Activated CD4-positive, alpha-beta memory T cell treated with anti-CD3 and anti-CD28 coated beads, Interleukin-2, amount 10 ng/mL, durations not matched to agents 7 days and 5 days (primary cell): ENCODE measurements around the gene SPOCK1. TPM values are rescaled to one million over a fixed set of nuclear protein-coding genes. Genes with fewer than 3 reads are reported as not detected.

Source experiments
- CTCF ChIA-PET: fragments of 350-600 bp; sonication (Branson Sonifier 250); formaldehyde crosslinking; loops from one replicate; lab custom pipeline; 2021; ENCODE audit warnings: antibody characterized with exemption, inconsistent platforms; lab: Charles Lee
- POLR2A ChIA-PET: fragments of 350-600 bp; sonication (Branson Sonifier 250); formaldehyde crosslinking; loops from one replicate; lab custom pipeline; 2021; ENCODE audit warnings: antibody characterized with exemption; lab: Charles Lee
- DNase-seq: peaks from one replicate; pipeline ENCODE4 v3.0.0-alpha.2; 2020
- H3K27ac Mint-ChIP-seq: one replicate; pipeline ENCODE4 v1.8.0; 2021; ENCODE audit warnings: mild to moderate bottlenecking, mixed read lengths
- H3K27me3 Mint-ChIP-seq: one replicate; pipeline ENCODE4 v1.8.0; 2021; ENCODE audit warnings: mixed read lengths
- H3K36me3 Mint-ChIP-seq: one replicate; pipeline ENCODE4 v1.8.0; 2021; ENCODE audit warnings: low read depth, mixed read lengths
- H3K4me1 Mint-ChIP-seq: one replicate; pipeline ENCODE4 v1.8.0; 2021; ENCODE audit warnings: mixed read lengths
- H3K4me3 Mint-ChIP-seq: one replicate; pipeline ENCODE4 v1.8.0; 2021; ENCODE audit warnings: mild to moderate bottlenecking, mixed read lengths
- H3K9me3 Mint-ChIP-seq: one replicate; pipeline ENCODE4 v1.8.0; 2021; ENCODE audit warnings: mixed read lengths
- total RNA-seq, 2 experiments: library from RNA; stranded (reverse); gene quantifications; one replicate each; pipeline ENCODE4 v1.2.3, GENCODE V29; 2021

SPOCK1 gene
- total RNA-seq, 2 experiments from 2014 or later: 0.73 to 0.86 TPM

DNA sequence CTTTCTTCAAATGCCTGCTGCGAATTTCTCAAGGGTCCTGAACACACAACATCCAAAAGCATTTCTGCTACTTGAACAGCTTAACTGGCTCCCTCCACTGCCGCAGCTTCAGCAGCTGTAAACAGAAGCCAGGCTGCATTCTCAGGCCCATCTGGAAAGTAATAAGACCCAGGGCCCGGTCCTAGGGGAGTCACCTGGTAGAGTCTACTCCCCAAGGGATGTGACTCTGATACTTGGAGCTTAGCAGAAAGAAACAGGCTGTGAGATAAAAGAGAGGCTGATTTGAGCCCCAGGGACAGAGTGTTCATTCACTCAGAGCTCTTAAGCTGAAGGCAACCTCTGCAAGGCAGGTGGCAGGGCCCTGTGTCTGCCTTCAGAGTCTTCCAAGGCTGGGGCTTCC lies 356.8 kb downstream of the SPOCK1 start:
- Mint-ChIP-seq H3K4me1 (no peaks in the 10 kb centered on the region), H3K27me3 (no peaks in the 10 kb centered on the region), H3K4me3 (no peak overlapping the region), H3K27ac (no peak overlapping the region), H3K36me3 (no peaks in the 10 kb centered on the region), H3K9me3 (no peaks in the 10 kb centered on the region)
- ChIA-PET CTCF (no interaction called here), POLR2A (no interaction called here)
- no peak for DNase-seq

DNA sequence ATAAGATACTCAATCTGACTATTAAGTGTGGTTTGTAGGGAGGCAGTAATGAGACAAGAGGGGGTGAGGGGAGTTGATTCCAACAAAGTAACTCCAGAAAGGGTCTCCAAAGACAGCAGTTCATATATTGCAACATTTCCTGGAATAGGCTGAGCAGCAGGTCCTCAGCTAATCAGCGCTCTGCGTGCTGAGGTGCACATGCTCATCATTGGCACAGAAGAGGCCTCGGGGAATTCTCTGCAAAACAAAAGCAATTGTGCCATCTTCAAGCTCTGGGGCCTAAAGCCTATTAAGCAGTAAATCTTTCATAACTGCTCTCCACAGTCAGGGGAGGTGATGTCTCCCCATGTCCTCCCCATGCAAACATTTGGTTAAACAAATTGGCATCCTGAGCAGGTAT lies 357.3 kb downstream of the SPOCK1 start:
- Mint-ChIP-seq H3K9me3 (no peaks in the 10 kb centered on the region), H3K36me3 (no peaks in the 10 kb centered on the region), H3K4me1 (no peaks in the 10 kb centered on the region), H3K27me3 (no peaks in the 10 kb centered on the region), H3K4me3 (no peak overlapping the region), H3K27ac (no peak overlapping the region)
- CTCF ChIA-PET: no interaction called here
- POLR2A ChIA-PET: no interaction called here
- no peak for DNase-seq

DNA sequence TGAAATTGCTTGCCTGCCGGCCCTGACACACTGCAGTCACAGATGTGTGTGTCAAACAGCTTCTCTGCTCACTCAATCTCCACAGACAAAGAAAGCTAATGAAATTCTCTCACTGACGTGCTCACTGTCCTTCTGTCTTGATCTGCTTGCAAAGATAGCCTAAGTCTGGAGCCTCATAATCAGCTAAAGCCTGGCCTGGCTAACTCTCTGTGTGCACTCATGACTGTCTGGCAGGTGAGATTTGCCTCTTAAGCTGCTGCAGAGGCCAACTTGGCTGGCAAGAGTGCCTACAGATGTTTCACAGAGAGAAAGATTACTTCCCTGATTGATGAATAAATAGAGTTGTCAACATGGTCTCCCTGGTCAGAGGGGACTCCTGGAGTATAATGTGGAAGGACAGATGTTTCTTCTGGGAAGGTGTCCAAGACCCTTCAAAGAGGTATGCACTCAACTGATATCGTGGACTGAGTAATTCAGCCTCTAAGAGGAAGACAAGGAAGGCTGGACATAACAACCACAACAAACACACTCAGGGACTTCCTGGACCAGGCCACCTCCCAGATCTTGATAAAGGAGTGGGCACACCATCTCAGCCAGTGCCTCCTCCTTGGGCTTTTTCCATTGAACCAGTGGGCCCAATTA lies 362.0 kb downstream of the SPOCK1 start:
- Mint-ChIP-seq H3K36me3 (no peaks in the 10 kb centered on the region), H3K4me3 (no peak overlapping the region), H3K9me3 (no peaks in the 10 kb centered on the region), H3K27me3 (peaks cover 4% of the 10 kb centered on the region), H3K4me1 (no peaks in the 10 kb centered on the region), H3K27ac (no peak overlapping the region)
- ChIA-PET CTCF (no interaction called here), POLR2A (no interaction called here)
- no peak for DNase-seq

DNA sequence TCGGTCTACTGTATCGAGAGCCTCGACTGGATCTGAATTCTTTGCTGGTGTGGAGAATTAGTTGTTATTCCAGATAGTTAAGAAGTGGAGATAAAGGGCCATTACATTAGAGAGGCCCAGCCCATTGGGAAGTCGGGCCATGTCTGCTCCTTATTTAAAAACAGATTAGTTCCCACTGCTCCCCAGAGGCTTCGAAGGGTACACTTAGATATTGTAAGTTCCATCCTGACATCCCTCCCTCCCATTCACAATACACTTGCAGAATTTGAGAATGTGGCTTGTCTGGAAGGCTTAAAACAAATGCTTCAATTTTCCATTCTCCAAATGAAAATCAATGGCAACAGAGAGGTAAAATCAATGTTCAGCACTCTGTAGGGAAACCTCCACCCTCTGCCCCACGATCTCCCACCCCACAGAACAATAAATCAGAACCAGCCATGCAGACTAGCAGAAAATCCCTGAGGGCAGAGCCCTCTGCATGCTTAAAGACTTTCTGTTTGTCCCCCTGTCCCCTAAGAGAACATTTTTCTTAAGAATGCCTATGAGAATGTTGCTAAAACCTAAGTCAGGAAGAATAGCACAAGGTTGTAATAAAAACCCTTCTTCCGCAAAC lies 364.1 kb downstream of the SPOCK1 start:
- no peaks in the 10 kb centered on the region for H3K4me1 Mint-ChIP-seq
- ChIA-PET CTCF (no interaction called here), POLR2A (no interaction called here)
- no peak overlapping the region for H3K4me3 Mint-ChIP-seq
- H3K9me3 Mint-ChIP-seq: no peaks in the 10 kb centered on the region
- no peak overlapping the region for H3K27ac Mint-ChIP-seq
- no peaks in the 10 kb centered on the region for H3K36me3 Mint-ChIP-seq
- peaks cover 4% of the 10 kb centered on the region for H3K27me3 Mint-ChIP-seq
- no peak for DNase-seq

DNA sequence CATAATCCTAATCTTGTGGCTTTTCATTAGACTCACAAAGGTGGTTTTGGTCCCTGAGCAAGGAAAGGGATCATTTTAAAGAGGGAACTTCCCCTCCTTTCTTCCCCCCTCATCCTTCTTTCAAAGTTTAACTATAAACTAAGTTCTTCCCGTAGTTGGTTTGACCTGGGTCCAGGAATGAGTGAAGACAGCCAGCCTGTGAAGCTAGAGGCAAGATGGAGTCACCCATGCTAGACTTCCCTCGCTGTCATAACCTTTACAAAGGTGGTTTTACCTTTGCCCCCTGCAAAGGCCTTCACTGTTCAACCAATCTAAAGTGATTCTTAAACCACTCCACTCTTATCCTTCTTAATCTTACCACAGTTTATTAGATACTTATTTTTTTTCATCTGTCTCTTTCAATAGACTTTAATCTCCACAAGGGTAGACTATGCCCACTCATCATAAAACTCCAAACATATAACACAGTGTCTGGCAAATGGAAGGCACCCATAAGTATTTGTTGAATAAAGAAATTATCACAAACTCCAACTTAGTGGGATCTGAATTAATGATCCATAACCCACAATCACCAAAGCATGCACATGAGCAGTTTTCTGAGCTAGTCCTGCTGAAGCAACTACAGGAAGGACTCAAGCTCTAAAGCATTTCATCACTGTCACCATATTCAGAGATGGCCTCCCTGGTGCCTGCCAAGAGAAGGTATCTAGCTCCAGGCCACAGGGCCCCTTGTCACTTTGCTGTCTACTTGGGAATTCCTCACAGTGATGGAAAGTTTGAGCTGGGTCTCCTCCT lies 369.0 kb downstream of the SPOCK1 start:
- no peaks in the 10 kb centered on the region for H3K36me3 Mint-ChIP-seq
- H3K4me1 Mint-ChIP-seq: no peaks in the 10 kb centered on the region
- no peaks in the 10 kb centered on the region for H3K9me3 Mint-ChIP-seq
- CTCF ChIA-PET: no interaction called here
- POLR2A ChIA-PET: no interaction called here
- no peak overlapping the region for H3K4me3 Mint-ChIP-seq
- peaks cover 1% of the 10 kb centered on the region for H3K27me3 Mint-ChIP-seq
- no peak for DNase-seq
- H3K27ac Mint-ChIP-seq: no peak overlapping the region

DNA sequence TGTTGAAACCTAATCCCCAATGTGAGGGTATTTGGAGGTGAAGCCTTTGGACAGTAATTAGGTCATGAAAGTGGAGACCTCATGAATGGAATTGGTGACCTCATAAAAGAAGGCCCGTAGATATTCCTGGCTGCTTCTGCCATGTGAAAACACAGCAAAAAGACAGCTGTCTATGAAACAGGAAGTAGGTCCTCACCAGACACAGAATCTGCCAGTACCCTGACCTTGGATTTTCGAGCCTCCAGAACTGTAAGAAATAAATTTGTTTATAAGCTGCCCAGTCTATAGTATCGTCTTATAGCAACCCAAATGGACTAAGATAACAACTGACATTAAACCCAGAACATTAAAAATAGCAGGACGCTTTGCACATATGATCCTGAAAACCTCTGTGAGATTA lies 371.1 kb downstream of the SPOCK1 start:
- Mint-ChIP-seq H3K4me3 (no peak overlapping the region), H3K27ac (no peak overlapping the region), H3K36me3 (no peaks in the 10 kb centered on the region), H3K27me3 (no peaks in the 10 kb centered on the region), H3K9me3 (no peaks in the 10 kb centered on the region), H3K4me1 (no peaks in the 10 kb centered on the region)
- ChIA-PET POLR2A (no interaction called here), CTCF (no interaction called here)
- DNase-seq: no peak

DNA sequence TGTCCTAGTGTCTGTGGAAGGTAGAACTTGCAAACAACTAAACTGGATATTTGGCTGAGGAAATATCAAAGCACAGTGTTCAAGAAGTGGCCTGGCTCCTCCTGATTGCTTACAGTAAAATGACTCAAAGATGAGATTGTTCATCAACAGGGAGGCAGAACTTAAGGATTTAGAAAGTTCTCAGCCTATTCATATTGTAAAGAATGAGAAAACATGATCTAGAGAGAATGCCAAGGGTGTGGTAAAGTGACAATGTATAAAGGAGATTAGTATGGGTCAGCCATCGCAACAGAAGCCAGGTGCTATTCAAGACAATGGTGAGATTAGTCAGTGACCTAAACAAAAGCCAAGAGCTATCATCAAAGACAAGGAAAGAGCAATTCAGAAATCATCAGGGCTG lies 372.3 kb downstream of the SPOCK1 start:
- Mint-ChIP-seq H3K27me3 (no peaks in the 10 kb centered on the region), H3K36me3 (no peaks in the 10 kb centered on the region), H3K9me3 (no peaks in the 10 kb centered on the region), H3K4me1 (no peaks in the 10 kb centered on the region), H3K4me3 (no peak overlapping the region), H3K27ac (no peak overlapping the region)
- ChIA-PET POLR2A (no interaction called here), CTCF (no interaction called here)
- DNase-seq: no peak

DNA sequence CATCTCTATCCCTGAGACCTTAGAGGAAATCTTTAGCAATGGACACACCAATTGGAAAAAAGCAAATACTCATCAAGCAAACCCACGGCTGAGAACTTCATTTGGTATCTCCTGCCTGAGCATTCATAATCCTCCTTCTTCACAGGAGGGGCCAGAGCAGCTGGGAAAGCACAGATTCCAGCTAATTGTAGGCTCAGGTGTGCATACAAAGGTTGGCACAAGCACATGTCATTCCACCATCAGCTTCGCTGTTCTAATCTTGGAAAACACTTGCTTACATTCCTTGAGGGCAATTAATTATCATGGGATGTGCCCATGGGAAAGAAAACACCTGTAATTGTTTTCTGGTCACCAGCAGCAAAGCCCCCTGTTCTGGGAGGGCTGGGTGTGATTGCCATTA lies 376.6 kb downstream of the SPOCK1 start:
- Mint-ChIP-seq H3K4me3 (no peak overlapping the region), H3K36me3 (no peaks in the 10 kb centered on the region), H3K27ac (no peak overlapping the region), H3K27me3 (no peaks in the 10 kb centered on the region), H3K4me1 (no peaks in the 10 kb centered on the region), H3K9me3 (no peaks in the 10 kb centered on the region)
- CTCF ChIA-PET: no interaction called here
- POLR2A ChIA-PET: no interaction called here
- DNase-seq: no peak

DNA sequence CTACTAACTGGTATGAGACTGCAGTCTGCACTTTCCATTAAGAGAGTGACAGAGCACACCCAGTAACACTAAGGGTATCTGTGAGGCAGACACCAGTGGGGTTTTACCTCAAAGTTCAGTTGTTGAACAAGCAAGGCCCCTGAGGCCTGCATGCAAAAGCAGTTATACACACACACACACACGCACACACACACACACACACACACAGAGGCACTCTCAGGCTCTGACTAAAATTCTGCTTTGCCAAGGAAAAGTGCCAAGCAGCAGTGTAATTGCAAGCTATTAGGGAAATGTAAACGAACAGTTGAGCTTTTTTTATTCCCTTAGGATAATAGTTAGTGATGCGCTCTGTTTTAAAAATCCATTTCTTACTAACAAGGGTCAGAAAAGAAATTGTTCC lies 377.1 kb downstream of the SPOCK1 start:
- no peak for DNase-seq
- Mint-ChIP-seq H3K9me3 (no peaks in the 10 kb centered on the region), H3K36me3 (no peaks in the 10 kb centered on the region), H3K27me3 (no peaks in the 10 kb centered on the region), H3K4me3 (no peak overlapping the region), H3K27ac (no peak overlapping the region), H3K4me1 (no peaks in the 10 kb centered on the region)
- ChIA-PET POLR2A (no interaction called here), CTCF (no interaction called here)

DNA sequence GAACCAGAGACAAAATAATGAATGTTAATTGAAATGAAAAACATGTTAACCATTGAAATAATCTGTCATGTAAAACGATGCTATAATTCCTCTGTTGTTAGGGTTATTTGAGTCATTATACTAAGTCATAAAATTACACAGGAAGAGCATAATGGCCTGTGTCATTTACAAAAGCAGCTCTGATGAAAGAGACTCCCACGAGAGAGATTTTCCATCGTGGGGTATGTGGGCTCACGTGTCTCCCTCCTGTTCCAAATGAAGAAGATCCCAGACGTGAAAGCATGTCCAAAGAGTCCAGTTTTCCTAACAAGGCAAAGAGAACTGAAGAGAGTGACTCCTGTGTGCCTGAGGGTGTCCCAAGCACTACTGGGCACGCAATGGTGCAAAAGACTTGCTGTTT lies 379.8 kb downstream of the SPOCK1 start:
- Mint-ChIP-seq H3K4me1 (peaks cover 2% of the 10 kb centered on the region), H3K9me3 (no peaks in the 10 kb centered on the region), H3K27me3 (no peaks in the 10 kb centered on the region), H3K4me3 (no peak overlapping the region), H3K27ac (no peak overlapping the region), H3K36me3 (no peaks in the 10 kb centered on the region)
- CTCF ChIA-PET: no interaction called here
- POLR2A ChIA-PET: no interaction called here
- DNase-seq: no peak

DNA sequence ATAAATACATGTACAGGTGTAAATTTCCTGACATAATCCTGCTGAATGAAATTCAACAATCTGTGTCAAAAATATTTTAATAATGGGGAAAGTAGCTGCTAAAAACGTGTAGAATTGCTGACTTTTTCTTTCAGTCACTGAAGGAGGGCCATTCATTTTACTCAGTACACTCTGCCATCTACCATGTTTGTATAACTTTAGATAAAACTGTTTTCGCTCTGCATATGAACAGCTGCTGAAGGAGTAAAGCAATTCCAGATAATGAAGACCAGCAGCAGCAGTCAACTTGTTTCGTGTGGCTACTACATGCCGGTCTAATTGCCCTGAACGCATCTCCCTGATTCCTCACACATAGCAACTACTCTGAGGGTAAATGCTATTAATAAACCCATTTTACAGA lies 380.5 kb downstream of the SPOCK1 start:
- no peak overlapping the region for H3K4me3 Mint-ChIP-seq
- H3K27ac Mint-ChIP-seq: no peak overlapping the region
- DNase-seq: no peak
- H3K27me3 Mint-ChIP-seq: no peaks in the 10 kb centered on the region
- H3K36me3 Mint-ChIP-seq: no peaks in the 10 kb centered on the region
- ChIA-PET POLR2A (no interaction called here), CTCF (no interaction called here)
- H3K4me1 Mint-ChIP-seq: peaks cover 2% of the 10 kb centered on the region
- no peaks in the 10 kb centered on the region for H3K9me3 Mint-ChIP-seq

DNA sequence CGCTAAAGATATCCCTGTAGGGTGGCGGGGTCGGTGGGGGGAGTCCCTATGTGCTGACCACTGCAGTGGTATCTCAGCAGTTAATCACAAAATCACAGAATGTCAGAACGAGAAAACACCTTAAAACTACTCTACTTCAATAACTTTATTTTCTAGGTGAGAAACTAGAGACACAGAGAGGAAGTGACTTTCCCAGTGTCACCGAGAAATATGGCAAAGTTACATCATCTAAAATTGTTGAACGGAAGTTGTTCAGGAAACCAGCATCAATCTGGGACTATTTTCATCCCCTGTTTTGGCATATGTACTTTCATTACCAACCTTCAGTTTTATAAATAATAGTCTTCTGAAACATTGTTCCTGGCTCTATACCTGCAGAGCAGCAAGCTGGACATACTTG lies 384.0 kb downstream of the SPOCK1 start:
- H3K9me3 Mint-ChIP-seq: no peaks in the 10 kb centered on the region
- H3K27ac Mint-ChIP-seq: no peak overlapping the region
- CTCF ChIA-PET: no interaction called here
- no peak overlapping the region for H3K4me3 Mint-ChIP-seq
- peaks cover 2% of the 10 kb centered on the region for H3K4me1 Mint-ChIP-seq
- no peaks in the 10 kb centered on the region for H3K27me3 Mint-ChIP-seq
- no peaks in the 10 kb centered on the region for H3K36me3 Mint-ChIP-seq
- DNase-seq: no peak
- POLR2A ChIA-PET: no interaction called here

DNA sequence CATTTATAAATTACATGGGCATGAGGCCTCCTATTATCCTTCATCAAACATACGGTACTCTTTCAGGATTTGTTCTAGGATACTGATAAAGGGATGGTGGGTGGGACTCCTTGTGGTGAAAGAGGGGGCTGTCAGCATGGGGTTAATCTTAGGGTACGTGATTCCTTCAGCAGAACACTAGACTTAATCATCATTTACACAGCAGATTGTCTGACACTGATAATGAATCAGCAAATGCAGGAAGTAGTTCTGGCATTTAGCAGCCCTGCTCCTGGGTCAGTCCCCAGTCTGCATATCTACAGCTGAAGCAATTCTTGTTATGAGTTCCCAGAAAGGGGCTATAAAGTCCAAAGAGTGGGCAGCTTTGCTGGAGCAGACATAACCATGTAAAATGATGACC lies 384.6 kb downstream of the SPOCK1 start:
- H3K27me3 Mint-ChIP-seq: no peaks in the 10 kb centered on the region
- H3K4me1 Mint-ChIP-seq: peaks cover 2% of the 10 kb centered on the region
- H3K9me3 Mint-ChIP-seq: no peaks in the 10 kb centered on the region
- no peaks in the 10 kb centered on the region for H3K36me3 Mint-ChIP-seq
- ChIA-PET POLR2A (no interaction called here), CTCF (no interaction called here)
- H3K27ac Mint-ChIP-seq: no peak overlapping the region
- no peak overlapping the region for H3K4me3 Mint-ChIP-seq
- DNase-seq: no peak

DNA sequence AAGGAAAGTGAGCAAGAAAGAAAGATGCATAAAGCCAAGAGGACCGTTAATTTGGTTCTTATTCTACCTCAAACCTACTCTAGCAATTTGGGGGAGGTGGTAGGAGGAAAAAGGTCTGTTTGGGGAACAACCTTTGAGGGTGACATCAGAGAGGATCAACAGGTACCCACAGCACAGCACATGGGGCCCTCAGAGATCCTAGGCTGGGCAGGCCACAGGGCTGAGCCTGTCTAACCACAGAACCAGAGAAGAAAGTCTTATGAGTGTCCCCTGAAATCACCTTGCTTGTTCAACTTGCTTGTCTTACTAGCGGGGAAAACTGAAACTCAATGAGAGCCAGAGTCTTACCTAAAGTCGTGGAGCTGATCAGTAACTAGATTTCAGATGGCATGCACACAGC lies 385.2 kb downstream of the SPOCK1 start:
- no peaks in the 10 kb centered on the region for H3K9me3 Mint-ChIP-seq

More for the DNA sequence above, 385.2 kb downstream of the SPOCK1 start:
- Mint-ChIP-seq H3K27me3 (no peaks in the 10 kb centered on the region), H3K4me3 (no peak overlapping the region), H3K4me1 (peaks cover 2% of the 10 kb centered on the region), H3K27ac (no peak overlapping the region), H3K36me3 (no peaks in the 10 kb centered on the region)
- no peak for DNase-seq
- CTCF ChIA-PET: no interaction called here
- POLR2A ChIA-PET: no interaction called here
